ENCODE measurements around the gene ZNF814.
"Not testable (repeated sequence)": the region's sequence is repeated elsewhere in the genome, so short reads cannot be mapped to it uniquely, and the experiment has no call there.

The ZNF814 gene

DNA sequence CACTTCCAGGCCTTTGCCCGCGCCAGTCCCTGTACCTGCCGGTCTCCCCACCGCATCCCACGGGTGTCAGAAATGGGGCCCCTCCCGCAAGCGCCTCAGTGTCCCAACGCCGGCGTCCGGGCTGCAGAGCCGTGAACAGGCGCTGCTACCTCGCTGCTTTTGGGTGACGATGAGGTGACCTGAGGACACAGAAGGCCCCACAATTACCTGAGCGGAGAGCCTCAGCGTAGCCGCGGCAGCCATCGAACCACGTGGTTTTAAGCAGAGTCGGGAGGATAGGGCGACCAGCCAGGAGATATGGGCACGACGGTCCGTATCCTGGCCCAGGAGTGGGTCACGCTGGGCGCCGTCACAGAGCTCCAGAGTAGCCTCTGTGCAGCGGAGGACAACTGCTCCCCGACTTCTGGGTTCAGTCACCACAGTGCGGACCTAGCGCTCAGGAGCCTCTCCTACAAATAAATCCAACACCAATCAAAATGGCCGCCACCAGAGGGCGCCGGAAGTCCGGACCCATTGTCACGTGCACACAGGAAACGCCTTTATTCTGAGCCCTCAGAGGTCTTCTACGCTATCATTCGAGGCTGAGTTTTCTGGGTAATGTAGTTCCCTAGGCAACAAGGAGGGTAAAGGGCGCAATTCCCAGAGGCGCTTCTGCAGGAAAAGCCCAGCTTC lies at the start of gene ZNF814:
ZNF814 (minus strand) TSS at position 478 of the 672 bp plus-strand sequence; CDS start at position 243, 235 bp downstream.
- Histone ChIP-seq H3K27me3 (ENCODE audit: control insufficient read depth, insufficient read depth, low read length) (no peaks in the 10 kb centered on the region), H3K9me3 (ENCODE audit: control insufficient read depth, insufficient read depth, low read length) (no peaks in the 10 kb centered on the region), H3K36me3 (ENCODE audit: control insufficient read depth, insufficient read depth, low read length) (peaks cover 18% of the 10 kb centered on the region), H3K9ac (ENCODE audit: low read depth, low read length) (peak within 1 kb of the TSS; percentile 99), H3K4me1 (ENCODE audit: control insufficient read depth, insufficient read depth, low read length) (peaks cover 10% of the 10 kb centered on the region), H3K4me3 (ENCODE audit: low read depth, low read length) (peak within 1 kb of the TSS; percentile 81)

DNA sequence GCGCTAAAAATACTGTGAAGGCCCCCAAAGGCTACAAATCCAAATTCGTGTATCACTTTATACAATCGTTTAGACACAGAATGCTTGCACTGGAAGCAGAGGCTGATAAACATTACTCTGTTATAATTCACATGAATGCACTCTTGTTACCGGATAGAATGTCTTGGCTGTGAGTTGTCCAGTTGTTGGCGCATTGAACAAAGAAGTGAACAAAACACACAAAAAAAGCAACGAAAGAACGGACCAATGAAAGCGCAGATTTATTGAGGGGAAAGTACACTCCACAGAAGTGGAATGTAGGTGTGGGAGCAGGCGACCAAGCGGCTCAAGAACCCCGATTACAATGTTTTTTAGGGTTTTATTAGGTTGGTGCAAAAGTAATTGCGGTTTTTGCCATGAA lies 46.9 kb upstream of the ZNF814 start:
- Histone ChIP-seq H3K9me3 (ENCODE audit: control insufficient read depth, insufficient read depth, low read length) (no peaks in the 10 kb centered on the region), H3K9ac (ENCODE audit: low read depth, low read length) (no peak overlapping the region), H3K4me1 (ENCODE audit: control insufficient read depth, insufficient read depth, low read length) (peaks cover 2% of the 10 kb centered on the region), H3K36me3 (ENCODE audit: control insufficient read depth, insufficient read depth, low read length) (peaks cover 16% of the 10 kb centered on the region), H3K27me3 (ENCODE audit: control insufficient read depth, insufficient read depth, low read length) (no peaks in the 10 kb centered on the region), H3K4me3 (ENCODE audit: low read depth, low read length) (peak overlapping the region; percentile 89)

DNA sequence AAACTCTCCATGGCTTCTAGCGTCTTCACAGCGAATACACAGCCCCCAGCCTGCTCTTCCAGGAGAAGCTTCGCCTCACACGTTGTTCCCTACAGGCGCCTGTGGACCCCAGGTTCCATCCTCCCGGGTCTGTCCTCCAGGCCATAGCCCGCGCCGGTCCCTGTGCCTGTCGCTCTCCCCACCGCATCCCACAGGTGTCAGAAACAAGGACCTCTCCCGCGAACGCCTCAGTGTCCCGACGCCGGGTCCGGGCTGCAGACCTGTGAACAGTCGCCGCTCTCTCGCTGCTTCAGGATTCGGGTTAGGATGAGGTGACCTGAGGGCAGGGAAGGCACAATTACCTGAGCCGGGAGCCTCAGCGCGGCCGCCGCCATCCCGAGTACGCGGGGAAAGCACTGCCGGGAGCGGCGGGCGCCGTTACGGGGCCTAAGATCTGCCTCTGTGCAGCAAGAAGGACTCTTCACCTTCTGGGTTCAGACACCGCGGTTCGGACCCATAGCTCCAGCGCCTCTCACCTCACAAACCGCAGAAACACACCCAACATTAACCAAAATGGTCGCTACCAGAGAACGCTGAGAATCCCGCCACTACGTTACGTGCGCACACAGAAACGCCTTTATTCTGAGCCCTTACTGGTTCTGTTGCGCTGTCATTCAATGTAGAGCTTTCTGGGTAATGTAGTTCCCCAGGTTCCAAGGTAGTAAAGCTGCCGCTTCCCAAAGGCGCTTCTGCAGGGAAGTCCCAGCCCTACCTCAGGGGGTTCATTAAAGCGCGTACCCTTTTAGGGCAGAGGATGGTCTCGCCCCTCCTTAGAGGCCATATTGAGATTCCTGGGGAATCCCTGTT lies 46.2 kb upstream of the ZNF814 start, which contains the start of gene ZNF418:
ZNF418 (minus strand) TSS at position 583 of the 846 bp plus-strand sequence. CDS start 1,580 bp downstream, outside the sequence.
- H3K4me3 ChIP-seq (ENCODE audit: low read depth, low read length): peak within 1 kb of the TSS; percentile 89

DNA sequence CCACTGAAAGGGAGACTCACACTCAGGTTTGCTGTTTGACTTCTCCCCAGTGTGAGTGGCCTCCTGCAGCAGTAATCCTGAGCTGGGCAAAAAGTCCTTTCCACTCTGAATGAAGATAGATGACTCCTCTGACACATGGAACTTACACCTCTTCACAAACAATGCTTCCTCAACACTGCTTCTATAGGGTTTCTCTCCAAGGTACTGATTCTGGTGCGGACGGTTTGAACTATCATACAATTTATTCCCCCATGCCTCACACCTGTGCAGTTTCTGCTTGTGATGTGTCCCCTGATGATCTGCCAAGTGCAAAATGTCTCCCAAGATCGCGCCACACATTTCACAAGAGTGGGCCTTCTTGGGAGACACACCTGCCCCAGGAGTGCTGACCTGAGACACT lies 38.8 kb upstream of the ZNF814 start:
- Histone ChIP-seq H3K4me1 (ENCODE audit: control insufficient read depth, insufficient read depth, low read length) (no peaks in the 10 kb centered on the region), H3K27me3 (ENCODE audit: control insufficient read depth, insufficient read depth, low read length) (no peaks in the 10 kb centered on the region), H3K9ac (ENCODE audit: low read depth, low read length) (no peak overlapping the region), H3K9me3 (ENCODE audit: control insufficient read depth, insufficient read depth, low read length) (peaks cover 21% of the 10 kb centered on the region), H3K36me3 (ENCODE audit: control insufficient read depth, insufficient read depth, low read length) (peaks cover 57% of the 10 kb centered on the region), H3K4me3 (ENCODE audit: low read depth, low read length) (no peak overlapping the region)

More for the DNA sequence above, 46.2 kb upstream of the ZNF814 start, which contains the start of gene ZNF418:
- Histone ChIP-seq H3K9ac (ENCODE audit: low read depth, low read length) (peak within 1 kb of the TSS; percentile 96), H3K36me3 (ENCODE audit: control insufficient read depth, insufficient read depth, low read length) (peaks cover 21% of the 10 kb centered on the region), H3K4me1 (ENCODE audit: control insufficient read depth, insufficient read depth, low read length) (peaks cover 2% of the 10 kb centered on the region), H3K27me3 (ENCODE audit: control insufficient read depth, insufficient read depth, low read length) (no peaks in the 10 kb centered on the region), H3K9me3 (ENCODE audit: control insufficient read depth, insufficient read depth, low read length) (no peaks in the 10 kb centered on the region)

DNA sequence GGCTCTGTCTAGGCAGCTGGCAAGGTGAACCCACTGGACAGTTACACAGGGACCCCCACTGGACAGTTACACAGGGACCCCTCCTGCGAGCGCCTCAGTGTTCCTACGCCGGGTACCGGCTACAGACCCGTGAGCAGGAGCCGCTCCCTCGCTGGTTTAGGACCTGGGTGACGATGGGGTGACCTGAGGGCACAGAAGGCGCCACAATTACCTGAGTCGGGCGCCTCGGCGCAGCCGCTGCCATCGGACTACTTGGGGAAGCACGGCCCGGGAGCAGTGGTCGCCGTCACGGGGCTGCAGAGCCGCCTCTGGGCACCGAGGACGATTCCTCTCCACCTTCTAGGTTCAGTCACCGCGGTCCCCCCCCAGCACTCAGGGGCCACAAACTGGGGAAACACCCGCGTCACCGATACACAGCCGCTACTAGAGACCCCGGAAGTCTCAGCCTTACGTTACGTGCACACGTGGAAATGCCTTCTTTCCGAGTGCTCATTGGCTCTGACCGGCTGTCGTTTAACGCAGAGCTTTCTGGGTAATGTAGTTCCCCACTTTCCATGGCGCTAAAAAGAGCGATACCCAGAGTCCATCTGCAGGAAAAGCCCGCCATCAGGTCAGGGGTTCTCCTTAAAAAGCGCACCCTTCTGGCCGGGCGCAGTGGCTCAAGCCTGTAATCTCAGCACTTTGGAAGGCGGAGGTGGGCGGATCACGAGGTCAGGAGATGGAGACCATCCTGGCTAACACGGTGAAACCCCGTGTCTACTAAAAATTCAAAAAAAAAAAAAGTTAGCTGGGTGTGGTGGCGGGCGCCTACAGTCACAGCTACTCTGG lies 27.5 kb upstream of the ZNF814 start, which contains the start of gene ZNF417:
ZNF417 (minus strand) TSS at position 425 of the 828 bp plus-strand sequence; CDS start at position 244, 181 bp downstream.
- H3K36me3 ChIP-seq (ENCODE audit: control insufficient read depth, insufficient read depth, low read length); H3K27me3 ChIP-seq (ENCODE audit: control insufficient read depth, insufficient read depth, low read length); H3K4me1 ChIP-seq (ENCODE audit: control insufficient read depth, insufficient read depth, low read length); H3K9me3 ChIP-seq (ENCODE audit: control insufficient read depth, insufficient read depth, low read length): not testable (repeated sequence)
- Histone ChIP-seq H3K9ac (ENCODE audit: low read depth, low read length) (peak within 1 kb of the TSS; percentile 91), H3K4me3 (ENCODE audit: low read depth, low read length) (peak within 1 kb of the TSS; percentile 80)

DNA sequence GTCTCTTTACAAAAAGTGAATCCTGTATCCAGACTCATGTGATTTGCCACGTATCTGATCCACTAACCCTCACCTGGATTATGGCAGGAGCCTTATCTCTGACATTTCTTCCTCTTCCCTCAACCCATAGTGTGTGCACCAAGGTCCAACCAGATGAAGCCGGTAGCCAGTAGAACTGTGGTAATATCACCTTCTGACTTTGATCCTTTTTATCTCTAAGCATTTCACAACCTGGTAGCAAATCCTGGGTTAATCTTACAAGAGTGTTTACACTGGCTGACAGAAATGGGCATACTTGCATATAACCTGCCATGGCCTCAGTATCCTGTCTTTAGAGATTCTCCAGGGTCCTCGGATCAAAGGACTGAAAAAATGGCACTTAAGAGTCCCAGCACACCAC lies 25.7 kb upstream of the ZNF814 start:
- no peak overlapping the region for H3K9ac ChIP-seq (ENCODE audit: low read depth, low read length)
- no peaks in the 10 kb centered on the region for H3K27me3 ChIP-seq (ENCODE audit: control insufficient read depth, insufficient read depth, low read length)
- H3K4me1 ChIP-seq (ENCODE audit: control insufficient read depth, insufficient read depth, low read length): peaks cover 2% of the 10 kb centered on the region
- peaks cover 4% of the 10 kb centered on the region for H3K36me3 ChIP-seq (ENCODE audit: control insufficient read depth, insufficient read depth, low read length)
- no peaks in the 10 kb centered on the region for H3K9me3 ChIP-seq (ENCODE audit: control insufficient read depth, insufficient read depth, low read length)
- no peak overlapping the region for H3K4me3 ChIP-seq (ENCODE audit: low read depth, low read length)

DNA sequence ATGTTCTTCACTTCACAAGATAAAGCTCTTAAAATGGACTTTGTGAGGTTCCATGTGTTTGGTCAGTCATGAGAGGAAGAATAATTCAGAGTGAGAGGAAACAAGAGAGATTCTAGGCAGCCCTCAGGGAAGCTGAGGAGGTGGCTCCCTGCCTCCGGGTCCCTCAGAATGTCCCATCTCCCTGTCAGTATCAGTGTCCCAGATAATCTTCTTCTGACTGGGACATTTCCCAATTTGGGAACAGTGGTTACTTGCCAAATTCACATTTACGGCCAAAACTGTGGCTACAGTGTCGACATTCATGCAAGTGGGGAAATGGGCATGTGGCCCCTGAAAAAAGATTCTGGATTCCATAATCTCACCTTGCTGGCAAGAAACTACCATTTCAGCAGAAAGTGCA lies 18.6 kb upstream of the ZNF814 start:
- no peak overlapping the region for H3K4me3 ChIP-seq (ENCODE audit: low read depth, low read length)
- no peaks in the 10 kb centered on the region for H3K27me3 ChIP-seq (ENCODE audit: control insufficient read depth, insufficient read depth, low read length)
- H3K4me1 ChIP-seq (ENCODE audit: control insufficient read depth, insufficient read depth, low read length): no peaks in the 10 kb centered on the region
- H3K36me3 ChIP-seq (ENCODE audit: control insufficient read depth, insufficient read depth, low read length): peaks cover 7% of the 10 kb centered on the region
- no peak overlapping the region for H3K9ac ChIP-seq (ENCODE audit: low read depth, low read length)
- H3K9me3 ChIP-seq (ENCODE audit: control insufficient read depth, insufficient read depth, low read length): no peaks in the 10 kb centered on the region

DNA sequence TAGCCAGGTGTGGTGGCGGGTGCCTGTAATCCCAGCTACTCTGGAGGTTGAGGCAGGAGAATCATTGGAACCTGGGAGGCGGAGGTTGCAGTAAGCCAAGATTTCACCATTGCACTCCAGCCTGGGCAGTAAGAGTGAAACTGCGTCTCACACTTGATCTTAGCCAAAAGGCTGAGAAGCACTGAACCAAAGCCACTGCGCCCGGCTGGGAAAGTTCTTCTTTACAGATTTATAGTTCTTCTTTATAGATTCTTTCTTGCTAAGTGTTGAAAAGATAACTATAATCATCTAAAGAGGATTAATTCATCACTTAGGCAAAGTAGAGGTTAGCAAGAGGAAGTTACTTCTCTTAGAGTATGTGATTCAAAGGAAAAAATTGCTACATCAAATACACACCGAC lies 16.4 kb upstream of the ZNF814 start:
- no peaks in the 10 kb centered on the region for H3K4me1 ChIP-seq (ENCODE audit: control insufficient read depth, insufficient read depth, low read length)
- H3K4me3 ChIP-seq (ENCODE audit: low read depth, low read length): no peak overlapping the region
- H3K9ac ChIP-seq (ENCODE audit: low read depth, low read length): no peak overlapping the region
- peaks cover 4% of the 10 kb centered on the region for H3K36me3 ChIP-seq (ENCODE audit: control insufficient read depth, insufficient read depth, low read length)
- H3K27me3 ChIP-seq (ENCODE audit: control insufficient read depth, insufficient read depth, low read length): no peaks in the 10 kb centered on the region
- H3K9me3 ChIP-seq (ENCODE audit: control insufficient read depth, insufficient read depth, low read length): no peaks in the 10 kb centered on the region

DNA sequence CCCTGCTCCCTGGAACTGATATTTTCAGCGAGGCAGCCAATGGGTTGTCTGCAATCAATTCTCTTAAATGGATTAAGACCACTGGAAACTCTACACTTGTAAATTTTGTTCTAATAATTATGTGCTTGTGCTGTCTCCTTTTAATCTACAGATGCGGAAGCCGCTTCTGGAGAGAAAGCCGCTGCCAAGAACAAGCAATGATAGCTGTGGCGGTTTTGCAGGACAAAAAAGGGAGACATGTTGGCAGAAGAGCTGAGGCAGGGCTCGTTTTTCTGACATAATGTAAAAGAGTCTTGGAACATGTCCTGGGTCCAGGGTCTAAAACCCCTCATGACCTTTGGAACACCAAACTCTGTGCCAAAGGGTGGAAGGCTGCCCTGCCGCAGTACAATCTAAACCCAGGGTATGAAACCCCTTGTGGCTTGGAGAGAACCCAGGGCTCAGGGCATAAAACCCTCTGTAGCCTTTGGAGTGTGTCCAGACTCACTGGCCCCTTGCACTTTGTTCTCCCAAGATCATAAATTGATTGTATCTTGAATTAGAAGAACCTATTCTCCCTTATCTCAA lies 14.9 kb upstream of the ZNF814 start:
- peaks cover 4% of the 10 kb centered on the region for H3K36me3 ChIP-seq (ENCODE audit: control insufficient read depth, insufficient read depth, low read length)
- H3K9me3 ChIP-seq (ENCODE audit: control insufficient read depth, insufficient read depth, low read length): no peaks in the 10 kb centered on the region
- H3K27me3 ChIP-seq (ENCODE audit: control insufficient read depth, insufficient read depth, low read length): no peaks in the 10 kb centered on the region
- H3K4me3 ChIP-seq (ENCODE audit: low read depth, low read length): no peak overlapping the region
- no peaks in the 10 kb centered on the region for H3K4me1 ChIP-seq (ENCODE audit: control insufficient read depth, insufficient read depth, low read length)
- H3K9ac ChIP-seq (ENCODE audit: low read depth, low read length): no peak overlapping the region

DNA sequence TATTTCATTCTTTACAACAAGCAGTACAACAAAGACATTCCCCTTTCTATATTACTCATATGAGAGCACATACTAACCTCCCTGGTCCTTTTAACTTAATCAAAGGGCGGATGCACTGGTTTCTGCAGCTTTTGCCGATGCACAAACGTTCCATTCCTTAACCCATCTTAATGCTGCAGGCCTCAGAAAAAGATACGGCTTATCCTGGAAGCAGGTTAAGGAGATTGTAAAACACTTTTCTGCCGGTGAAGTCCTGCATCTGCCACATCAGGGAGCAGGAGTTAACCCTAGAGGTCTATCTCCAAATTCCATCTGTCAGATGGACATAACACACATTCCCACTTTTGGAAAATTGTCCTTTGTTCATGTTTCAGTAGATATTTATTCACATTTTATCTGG lies 11.5 kb upstream of the ZNF814 start:
- no peak overlapping the region for H3K4me3 ChIP-seq (ENCODE audit: low read depth, low read length)
- H3K9ac ChIP-seq (ENCODE audit: low read depth, low read length): no peak overlapping the region
- H3K9me3 ChIP-seq (ENCODE audit: control insufficient read depth, insufficient read depth, low read length): no peaks in the 10 kb centered on the region
- H3K4me1 ChIP-seq (ENCODE audit: control insufficient read depth, insufficient read depth, low read length): no peaks in the 10 kb centered on the region
- no peaks in the 10 kb centered on the region for H3K36me3 ChIP-seq (ENCODE audit: control insufficient read depth, insufficient read depth, low read length)
- no peaks in the 10 kb centered on the region for H3K27me3 ChIP-seq (ENCODE audit: control insufficient read depth, insufficient read depth, low read length)

DNA sequence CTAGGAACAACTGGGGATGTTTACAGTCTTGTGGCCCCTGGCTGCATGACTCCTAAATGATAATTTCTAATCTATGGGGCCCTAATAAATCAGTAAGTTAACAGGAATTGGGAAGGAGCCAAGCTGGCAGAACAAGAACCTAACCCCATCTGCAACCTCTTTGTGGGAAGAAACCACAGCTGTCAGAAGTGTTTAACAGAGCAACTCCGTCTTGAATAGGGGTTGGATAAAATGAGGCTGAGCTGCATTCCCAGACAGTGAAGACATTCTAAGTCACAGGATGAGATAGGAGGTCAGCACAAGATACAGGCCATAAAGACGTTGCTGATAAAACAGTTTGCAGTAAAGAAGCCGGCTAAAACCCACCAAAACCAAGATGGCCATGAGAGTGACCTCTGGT lies 1.9 kb upstream of the ZNF814 start:
- H3K4me1 ChIP-seq (ENCODE audit: control insufficient read depth, insufficient read depth, low read length); H3K27me3 ChIP-seq (ENCODE audit: control insufficient read depth, insufficient read depth, low read length); H3K36me3 ChIP-seq (ENCODE audit: control insufficient read depth, insufficient read depth, low read length); H3K9me3 ChIP-seq (ENCODE audit: control insufficient read depth, insufficient read depth, low read length); H3K9ac ChIP-seq (ENCODE audit: low read depth, low read length); H3K4me3 ChIP-seq (ENCODE audit: low read depth, low read length): not testable (repeated sequence)
